ENCODE data around the gene EPS8L3. TPM values are rescaled to one million over a fixed set of nuclear protein-coding genes. Genes with fewer than 3 reads are reported as not detected.
"Not testable (repeated sequence)": the region's sequence is repeated elsewhere in the genome, so short reads cannot be mapped to it uniquely, and the experiment has no call there.

EPS8L3 gene
- total and polyA plus RNA-seq, 2 donors (not counting 3 experiments of a cell fraction or from before 2014, with no cell fraction given): not detected

DNA sequence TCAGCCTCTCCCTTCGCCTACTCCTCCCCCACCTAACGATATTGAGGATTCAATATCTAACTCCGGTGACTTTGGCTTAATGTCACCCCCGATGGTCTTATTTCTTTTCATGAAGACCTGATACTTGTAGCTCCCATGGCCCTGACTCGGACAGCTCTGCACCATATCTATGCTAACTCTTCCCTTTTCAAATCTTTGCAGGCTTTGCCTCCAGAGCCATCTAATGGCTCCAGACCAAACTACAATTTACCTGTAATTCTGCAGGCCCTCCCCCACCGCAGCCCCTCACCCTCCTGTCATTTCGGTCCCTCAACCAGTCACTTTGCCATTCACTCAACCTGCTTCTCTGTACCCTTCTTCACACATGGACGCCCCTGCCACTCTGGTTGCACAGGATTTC is 59.5 kb downstream of the EPS8L3 start:
- no peaks in the 10 kb centered on the region for H3K9me3 ChIP-seq (replicated peaks; ENCODE audit: control insufficient read depth, insufficient read depth, low read length)
- H3K4me3 ChIP-seq (replicated peaks in 1 of 3; ENCODE audit: insufficient read depth in 1 of 3, low read depth in 1 of 3, low read length in 3 of 3): no peak overlapping the region
- ChIA-PET CTCF (interaction anchor here (0.6 to 2.0 kb wide), 5 partner anchors 12 to 158 kb away, joined by 3 to 9 read pairs (median 3); no protein-coding TSS in a partner anchor), POLR2A (no interaction called here)
- dilution Hi-C loops (cut with MboI; ENCODE audit: extremely low pct_ligation_motif_present, low sequenced_read_pairs) (no loop called here), intact Hi-C loops (cut with micrococcal nuclease) (no loop called here)
- no peak overlapping the region for H3K27ac ChIP-seq (ENCODE audit: insufficient read depth, low read depth, low read length)
- H3K9ac ChIP-seq (replicated peaks; ENCODE audit: extremely low read depth, insufficient read depth, low read length): no peak overlapping the region
- no peaks in the 10 kb centered on the region for H3K79me2 ChIP-seq (ENCODE audit: control insufficient read depth, insufficient read depth, low read length)
- H3K36me3 ChIP-seq (ENCODE audit: control insufficient read depth in 2 of 2, extremely low read depth in 1 of 2, insufficient read depth in 2 of 2, low read length in 2 of 2): no peaks in the 10 kb centered on the region
- no peak overlapping the region for H3K4me2 ChIP-seq (ENCODE audit: insufficient read depth, low read length)
- H4K20me1 ChIP-seq (replicated peaks; ENCODE audit: control insufficient read depth, extremely low read depth, insufficient read depth, low read length): no peaks in the 10 kb centered on the region
- H3K9me1 ChIP-seq (replicated peaks; ENCODE audit: control insufficient read depth, extremely low read depth, insufficient read depth, low read length): no peaks in the 10 kb centered on the region
- H3K4me1 ChIP-seq (ENCODE audit: control insufficient read depth, extremely low read depth, insufficient read depth, low read length): no peaks in the 10 kb centered on the region
- no peak overlapping the region for H2AFZ ChIP-seq (ENCODE audit: low read depth, low read length)
- DNase-seq (ENCODE audit: low read depth, low spot score): peak; percentile 0
- no TSS peak for BruUV-seq (replicated peaks)
- no peak for TF ChIP-seq GATA2 (IDR thresholded peaks at IDR 0.05; ENCODE audit: insufficient read depth, insufficient read length, low read depth, low read length)
- TF ChIP-seq FOS (IDR thresholded peaks at IDR 0.05; ENCODE audit: borderline replicate concordance, insufficient read depth, low read length): no peak
- TF ChIP-seq, protein P1, sequence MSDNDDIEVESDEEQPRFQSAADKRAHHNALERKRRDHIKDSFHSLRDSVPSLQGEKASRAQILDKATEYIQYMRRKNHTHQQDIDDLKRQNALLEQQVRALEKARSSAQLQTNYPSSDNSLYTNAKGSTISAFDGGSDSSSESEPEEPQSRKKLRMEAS (IDR thresholded peaks at IDR 0.05; ENCODE audit: insufficient read depth, insufficient read length): no peak
- no peak for TF ChIP-seq POLR2A (IDR thresholded peaks at IDR 0.05; ENCODE audit: low read depth, low read length)
- TF ChIP-seq MYC (IDR thresholded peaks at IDR 0.05; ENCODE audit: low read depth, low read length): no peak
- TF ChIP-seq POLR2AphosphoS5 (IDR thresholded peaks at IDR 0.05; ENCODE audit: insufficient read depth, low read depth, low read length): no peak
- TF ChIP-seq EZH2 (IDR thresholded peaks at IDR 0.05; ENCODE audit: borderline replicate concordance, low read depth, low read length, severe bottlenecking): no peak
- TF ChIP-seq, protein P2, sequence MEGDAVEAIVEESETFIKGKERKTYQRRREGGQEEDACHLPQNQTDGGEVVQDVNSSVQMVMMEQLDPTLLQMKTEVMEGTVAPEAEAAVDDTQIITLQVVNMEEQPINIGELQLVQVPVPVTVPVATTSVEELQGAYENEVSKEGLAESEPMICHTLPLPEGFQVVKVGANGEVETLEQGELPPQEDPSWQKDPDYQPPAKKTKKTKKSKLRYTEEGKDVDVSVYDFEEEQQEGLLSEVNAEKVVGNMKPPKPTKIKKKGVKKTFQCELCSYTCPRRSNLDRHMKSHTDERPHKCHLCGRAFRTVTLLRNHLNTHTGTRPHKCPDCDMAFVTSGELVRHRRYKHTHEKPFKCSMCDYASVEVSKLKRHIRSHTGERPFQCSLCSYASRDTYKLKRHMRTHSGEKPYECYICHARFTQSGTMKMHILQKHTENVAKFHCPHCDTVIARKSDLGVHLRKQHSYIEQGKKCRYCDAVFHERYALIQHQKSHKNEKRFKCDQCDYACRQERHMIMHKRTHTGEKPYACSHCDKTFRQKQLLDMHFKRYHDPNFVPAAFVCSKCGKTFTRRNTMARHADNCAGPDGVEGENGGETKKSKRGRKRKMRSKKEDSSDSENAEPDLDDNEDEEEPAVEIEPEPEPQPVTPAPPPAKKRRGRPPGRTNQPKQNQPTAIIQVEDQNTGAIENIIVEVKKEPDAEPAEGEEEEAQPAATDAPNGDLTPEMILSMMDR (IDR thresholded peaks at IDR 0.05; ENCODE audit: extremely low read depth in 1 of 2, insufficient read depth in 1 of 2, low read depth in 1 of 2, low read length in 2 of 2): no peak
- TF ChIP-seq JUN (IDR thresholded peaks at IDR 0.05; ENCODE audit: borderline replicate concordance, insufficient read depth, insufficient read length, low read depth): no peak
- FAIRE-seq: no peak
- peaks cover 0 to 4% of the 10 kb centered on the region in 2 experiments for H3K27me3 ChIP-seq (ENCODE audit: control insufficient read depth in 2 of 2, insufficient read depth in 2 of 2, low read length in 2 of 2)

DNA sequence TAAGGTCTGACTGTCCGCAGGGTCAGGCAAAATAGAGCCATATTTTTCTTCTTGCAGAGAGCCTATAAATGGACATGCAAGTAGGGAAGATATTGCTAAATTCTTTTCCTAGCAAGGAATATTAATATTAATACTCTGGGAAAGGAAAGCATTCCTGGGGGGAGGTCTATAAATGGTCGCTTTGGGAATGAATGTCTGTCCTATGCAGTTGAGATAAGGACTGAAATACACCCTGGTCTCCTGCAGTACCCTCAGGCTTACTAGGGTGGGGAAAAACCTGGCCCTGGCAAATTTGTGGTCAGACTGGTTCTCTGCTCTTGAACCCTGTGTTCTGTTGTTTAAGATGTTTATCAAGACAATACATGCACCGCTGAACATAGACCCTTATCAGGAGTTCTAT is 60.8 kb downstream of the EPS8L3 start:
- H3K9ac ChIP-seq (replicated peaks; ENCODE audit: extremely low read depth, insufficient read depth, low read length); intact Hi-C loops (cut with micrococcal nuclease); FAIRE-seq; H3K4me3 ChIP-seq (replicated peaks in 1 of 3; ENCODE audit: insufficient read depth in 1 of 3, low read depth in 1 of 3, low read length in 3 of 3); H3K4me1 ChIP-seq (ENCODE audit: control insufficient read depth, extremely low read depth, insufficient read depth, low read length); H3K9me3 ChIP-seq (replicated peaks; ENCODE audit: control insufficient read depth, insufficient read depth, low read length); POLR2A ChIA-PET; H3K27me3 ChIP-seq (ENCODE audit: control insufficient read depth in 2 of 2, insufficient read depth in 2 of 2, low read length in 2 of 2); H3K79me2 ChIP-seq (ENCODE audit: control insufficient read depth, insufficient read depth, low read length); H4K20me1 ChIP-seq (replicated peaks; ENCODE audit: control insufficient read depth, extremely low read depth, insufficient read depth, low read length); H3K27ac ChIP-seq (ENCODE audit: insufficient read depth, low read depth, low read length); CTCF ChIA-PET; H3K9me1 ChIP-seq (replicated peaks; ENCODE audit: control insufficient read depth, extremely low read depth, insufficient read depth, low read length); H3K36me3 ChIP-seq (ENCODE audit: control insufficient read depth in 2 of 2, extremely low read depth in 1 of 2, insufficient read depth in 2 of 2, low read length in 2 of 2); dilution Hi-C loops (cut with MboI; ENCODE audit: extremely low pct_ligation_motif_present, low sequenced_read_pairs); DNase-seq (ENCODE audit: low read depth, low spot score); H3K4me2 ChIP-seq (ENCODE audit: insufficient read depth, low read length); H2AFZ ChIP-seq (ENCODE audit: low read depth, low read length); BruUV-seq (replicated peaks): not testable (repeated sequence)

Measured in endothelial cell of umbilical vein (primary cell).